Putamen (tissue), 1 donor: ENCODE measurements around the gene SLC13A2.
"Not testable (repeated sequence)": the region's sequence is repeated elsewhere in the genome, so short reads cannot be mapped to it uniquely, and the experiment has no call there.

Experiments
- DNase-seq: peaks from one replicate; pipeline ENCODE4 v3.0.0-alpha.2; 2016; ENCODE audit warnings: low spot score

SLC13A2 gene

DNA sequence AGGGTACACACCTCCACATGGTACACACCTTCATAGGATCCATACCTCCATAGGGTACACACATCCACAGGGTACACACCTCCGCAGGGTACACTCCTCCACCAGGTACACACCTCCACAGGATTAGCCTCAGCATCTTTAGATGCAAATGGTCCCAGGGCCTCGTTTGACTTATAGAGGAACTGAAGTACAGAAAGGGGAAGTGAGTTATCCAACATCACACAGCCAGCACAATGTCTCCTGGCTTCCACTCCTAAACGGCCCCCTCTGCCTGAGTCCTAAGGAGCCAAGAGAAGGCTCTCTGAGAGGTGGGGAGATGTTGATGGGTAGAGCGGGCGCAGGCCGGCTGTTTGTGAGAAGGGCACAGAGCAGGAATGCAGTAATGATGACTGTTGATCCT lies 44.7 kb downstream of the SLC13A2 start:
- no peak for DNase-seq

DNA sequence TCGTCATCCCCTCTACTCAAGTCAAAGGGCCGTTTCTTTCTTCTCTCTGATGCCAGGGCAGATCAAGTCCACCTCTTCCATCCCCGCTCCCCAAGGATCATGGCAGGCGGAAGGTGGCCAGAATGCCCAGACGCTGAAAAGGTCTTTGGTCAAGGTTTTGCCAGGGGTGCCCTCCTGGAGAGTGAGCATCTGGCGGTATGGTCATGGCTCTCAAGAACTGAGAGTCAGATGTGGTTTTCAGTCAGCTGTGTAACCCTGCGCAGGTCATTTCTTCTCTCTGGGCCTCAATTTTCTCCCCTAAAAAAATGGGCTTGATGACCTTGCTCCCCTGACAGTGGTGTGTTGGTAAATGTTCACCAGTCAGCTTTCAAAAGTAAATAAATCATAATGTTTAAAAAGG lies 45.1 kb downstream of the SLC13A2 start:
- DNase-seq, result no peak

GRCh38 chr17:28519236-28519635 lies 45.8 kb downstream of the SLC13A2 start:
- no peak for DNase-seq

DNA sequence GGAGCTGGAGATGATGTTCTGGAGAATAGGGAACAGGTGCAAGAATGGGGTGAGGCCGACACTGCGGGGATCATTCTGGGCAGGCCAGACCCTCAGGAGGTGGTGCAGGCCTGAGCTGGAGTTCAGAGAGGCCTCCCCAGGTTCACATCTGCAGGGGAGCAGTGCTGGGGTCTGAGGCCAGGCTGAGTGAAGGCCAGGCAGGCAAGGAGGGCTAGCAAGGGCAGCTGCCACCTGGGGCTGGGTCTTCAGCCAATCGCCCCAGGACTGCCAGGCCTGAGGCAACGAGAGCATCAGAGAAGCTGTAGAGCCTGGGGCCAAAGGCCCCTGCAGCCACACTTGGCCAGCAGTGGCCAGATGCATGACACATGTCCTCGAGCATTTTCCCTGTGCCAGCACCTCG lies 47.2 kb downstream of the SLC13A2 start:
- no peak for DNase-seq

DNA sequence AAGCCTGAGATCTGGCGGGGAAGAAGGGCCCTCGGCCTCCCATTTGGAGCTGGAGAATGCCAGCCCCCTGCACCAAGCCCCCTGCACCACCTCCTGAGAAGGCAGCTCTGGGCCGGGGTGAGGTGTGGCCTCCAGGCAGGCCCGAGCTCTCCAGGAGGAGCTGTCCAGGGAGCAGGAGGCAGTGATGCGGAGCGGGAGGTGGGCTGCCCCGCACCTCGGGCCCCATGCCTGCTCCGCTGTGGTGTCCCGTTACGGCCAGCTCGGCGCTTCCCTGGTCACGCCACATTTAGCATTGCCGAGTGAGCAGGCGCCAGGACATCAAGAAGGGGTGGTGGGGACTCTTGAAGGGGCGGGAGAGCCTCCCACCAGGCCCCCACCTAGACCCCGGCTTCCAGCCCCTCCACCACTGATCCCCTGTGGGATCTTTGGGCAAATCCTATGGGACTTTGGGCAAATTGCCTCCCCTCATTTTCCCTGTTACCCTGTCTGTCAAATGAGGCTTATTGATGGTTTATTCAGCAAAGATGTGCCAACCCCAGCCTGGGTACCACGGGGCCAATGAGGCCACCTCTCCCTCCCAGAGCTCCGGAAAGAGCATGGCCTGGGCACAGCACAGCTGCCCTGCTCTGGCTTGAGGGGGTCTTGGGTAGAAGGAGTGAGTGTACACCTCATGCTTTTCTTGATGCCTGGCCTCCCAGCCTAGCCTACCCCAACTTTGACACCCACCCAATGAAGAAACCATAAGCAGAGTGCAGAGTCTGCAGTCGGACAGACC lies 48.1 kb downstream of the SLC13A2 start:
- DNase-seq, result no peak

GRCh38 chr17:28522281-28522680 lies 48.8 kb downstream of the SLC13A2 start:
- DNase-seq, result not testable (repeated sequence)

DNA sequence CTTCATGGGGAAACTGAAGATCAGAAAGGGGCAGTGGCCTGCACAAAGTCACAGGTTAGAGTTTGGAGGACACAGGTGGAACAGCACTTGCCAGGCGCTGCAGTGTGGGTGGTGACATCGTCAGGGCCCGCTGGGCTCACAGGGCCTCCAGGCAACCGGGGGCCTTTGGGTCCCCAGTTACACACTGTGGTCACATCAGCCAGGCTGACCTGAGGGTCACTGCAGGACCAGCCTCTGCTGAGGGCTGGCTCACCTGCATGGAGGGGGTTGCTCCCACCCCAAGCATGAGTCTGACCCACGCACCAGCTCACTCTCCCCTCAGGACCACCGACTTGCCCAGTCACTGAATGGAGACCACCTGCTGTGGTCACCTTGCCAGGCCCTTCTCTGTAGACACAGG lies 49.7 kb downstream of the SLC13A2 start:
- no peak for DNase-seq

- DNase-seq, result no peak
These were observed 50.4 kb downstream of the SLC13A2 start for GRCh38 chr17:28523876-28524275.

DNA sequence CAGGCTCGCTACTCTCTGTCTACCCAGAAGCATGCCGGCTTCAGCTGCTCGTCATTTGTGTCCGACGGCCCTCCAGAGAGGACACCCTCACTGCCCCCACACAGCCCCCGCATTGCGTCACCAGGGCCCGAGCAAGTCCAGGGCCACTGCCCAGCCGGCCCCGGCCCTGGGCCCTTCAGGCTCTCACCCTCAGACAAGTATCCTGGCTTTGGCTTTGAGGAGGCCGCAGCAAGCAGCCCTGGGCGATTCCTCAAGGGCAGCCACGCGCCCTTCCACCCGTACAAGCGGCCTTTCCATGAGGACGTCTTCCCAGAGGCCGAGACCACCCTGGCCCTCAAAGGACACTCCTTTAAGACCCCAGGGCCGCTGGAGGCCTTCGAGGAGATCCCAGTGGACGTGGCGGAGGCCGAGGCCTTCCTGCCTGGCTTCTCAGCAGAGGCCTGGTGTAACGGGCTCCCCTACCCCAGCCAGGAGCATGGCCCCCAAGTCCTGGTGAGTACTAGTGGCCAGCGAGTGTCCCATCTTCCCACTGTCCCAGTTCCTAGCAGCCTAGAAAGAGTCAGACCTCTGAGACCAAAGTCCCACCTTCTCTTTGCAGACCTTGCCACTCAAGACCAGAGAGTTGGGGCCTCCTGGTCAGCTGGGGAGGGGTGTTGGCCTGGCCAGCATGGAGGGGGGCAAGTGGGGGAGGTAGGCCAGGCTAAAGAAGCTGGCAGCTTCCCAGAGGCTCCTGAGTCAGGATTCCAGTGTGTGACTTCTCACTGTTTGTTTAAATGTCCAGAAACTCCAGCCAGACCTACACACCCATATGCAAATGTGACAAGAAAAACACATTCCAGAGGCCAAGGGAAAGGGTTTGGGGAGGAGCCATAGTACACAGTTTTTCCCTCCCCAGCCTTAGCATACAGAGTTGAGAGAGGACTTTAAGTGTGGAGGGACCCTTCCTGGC lies 51.3 kb downstream of the SLC13A2 start:
- no peak for DNase-seq

DNA sequence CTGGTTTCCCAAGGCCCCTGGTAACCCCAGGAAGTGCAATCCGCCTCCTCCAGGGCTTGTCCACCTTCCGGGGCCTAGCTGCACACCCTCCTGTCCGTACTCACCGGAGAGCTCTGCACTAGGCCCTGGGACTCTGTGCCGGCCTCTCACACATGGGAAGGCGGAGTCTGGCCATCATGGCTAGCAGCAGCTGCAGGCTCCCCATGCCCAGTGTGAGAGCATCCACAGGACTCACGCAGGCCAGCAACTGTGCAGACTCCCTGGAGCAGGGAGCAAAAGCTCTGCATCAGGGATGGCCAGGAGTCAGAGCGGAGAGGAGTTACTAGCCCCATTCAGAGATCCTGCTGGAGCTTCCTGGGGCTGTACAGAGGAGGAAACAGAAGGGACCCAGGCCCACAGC lies 52.9 kb downstream of the SLC13A2 start:
- DNase-seq, result no peak

DNA sequence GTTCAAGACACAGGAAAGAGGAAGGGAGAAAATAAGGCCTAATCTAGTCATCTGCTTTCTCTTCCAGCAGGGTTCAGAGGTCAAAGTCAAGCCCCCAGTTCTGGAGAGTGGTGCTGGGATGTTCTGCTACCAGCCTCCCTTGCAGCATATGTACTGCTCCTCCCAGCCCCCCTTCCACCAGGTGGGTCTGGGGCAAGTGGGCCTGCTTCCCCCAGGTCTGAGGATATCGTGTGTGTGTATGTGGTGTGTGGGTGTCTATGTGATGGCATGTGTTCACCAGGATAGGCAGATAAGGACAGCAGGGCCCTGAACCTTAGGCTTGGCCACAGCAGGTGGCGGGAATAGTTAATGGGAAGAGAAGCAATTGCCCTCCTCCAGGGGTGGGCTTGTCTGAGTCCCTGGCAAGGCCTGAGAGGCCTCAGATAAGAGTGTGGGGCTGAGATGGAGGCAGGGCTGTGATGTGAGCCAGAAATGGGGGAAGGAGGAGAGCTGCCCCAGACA lies 53.8 kb downstream of the SLC13A2 start:
- DNase-seq, result no peak

- no peak for DNase-seq
These were observed 54.4 kb downstream of the SLC13A2 start for GRCh38 chr17:28527859-28528258.

- DNase-seq, result no peak
These were observed 55.0 kb downstream of the SLC13A2 start for GRCh38 chr17:28528327-28529012.

- DNase-seq, result no peak
These were observed 55.6 kb downstream of the SLC13A2 start for GRCh38 chr17:28529013-28529400.

DNA sequence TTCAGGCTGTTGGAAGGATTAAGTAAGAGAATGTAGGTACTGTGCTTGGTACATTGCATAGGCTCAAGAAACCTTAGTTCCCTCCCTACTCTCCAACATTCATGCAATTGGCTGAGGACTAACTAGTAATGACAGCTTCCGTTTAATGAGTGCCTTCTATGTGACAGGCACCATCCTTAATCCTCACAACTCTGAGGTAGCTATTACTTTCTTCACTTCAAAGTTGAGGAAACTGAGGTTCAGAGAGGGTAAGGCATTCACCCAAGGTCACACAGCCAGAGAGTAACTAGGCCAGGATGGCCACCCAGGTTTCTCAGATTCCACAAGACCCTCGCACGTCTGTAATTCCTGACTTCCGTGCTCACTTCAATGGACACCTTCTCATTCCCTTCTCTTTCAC lies 56.8 kb downstream of the SLC13A2 start:
- DNase-seq, result no peak

- no peak for DNase-seq
These were observed 57.5 kb downstream of the SLC13A2 start for GRCh38 chr17:28530926-28531325.

GRCh38 chr17:28532050-28532960 lies 58.9 kb downstream of the SLC13A2 start:
- no peak for DNase-seq

DNA sequence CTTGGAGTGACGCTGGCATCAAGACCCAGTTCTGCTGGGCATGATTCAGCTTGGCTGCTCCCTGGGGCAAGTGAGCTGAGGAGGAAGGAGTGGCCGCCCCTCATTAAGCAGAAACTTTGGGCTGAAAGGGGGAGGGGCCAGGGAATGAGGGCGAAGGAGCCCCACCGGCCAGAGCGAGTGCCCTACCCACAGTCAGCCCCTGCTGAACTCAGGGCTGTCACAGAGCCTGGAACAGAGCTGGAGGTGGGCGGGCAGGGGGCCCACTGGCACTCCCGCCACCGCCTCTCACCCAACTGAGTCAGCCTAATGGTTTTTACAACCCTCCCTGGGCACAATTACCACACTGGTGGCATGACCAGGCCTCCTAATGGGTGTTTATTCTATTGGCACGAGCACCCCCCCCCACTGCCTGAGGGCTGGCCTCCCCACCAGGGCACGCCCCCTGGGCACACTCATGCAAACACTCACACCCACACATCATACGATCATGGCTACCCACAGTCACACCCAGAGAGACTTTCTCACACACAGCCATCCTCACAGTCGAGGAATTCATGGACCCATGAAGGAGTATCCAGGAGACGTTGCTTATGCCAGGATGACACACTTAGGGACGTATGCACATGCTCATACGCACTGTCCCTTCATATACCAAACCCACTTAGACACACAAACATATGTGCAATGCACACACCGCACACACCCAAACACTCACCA lies 59.8 kb downstream of the SLC13A2 start:
- DNase-seq, result no peak

DNA sequence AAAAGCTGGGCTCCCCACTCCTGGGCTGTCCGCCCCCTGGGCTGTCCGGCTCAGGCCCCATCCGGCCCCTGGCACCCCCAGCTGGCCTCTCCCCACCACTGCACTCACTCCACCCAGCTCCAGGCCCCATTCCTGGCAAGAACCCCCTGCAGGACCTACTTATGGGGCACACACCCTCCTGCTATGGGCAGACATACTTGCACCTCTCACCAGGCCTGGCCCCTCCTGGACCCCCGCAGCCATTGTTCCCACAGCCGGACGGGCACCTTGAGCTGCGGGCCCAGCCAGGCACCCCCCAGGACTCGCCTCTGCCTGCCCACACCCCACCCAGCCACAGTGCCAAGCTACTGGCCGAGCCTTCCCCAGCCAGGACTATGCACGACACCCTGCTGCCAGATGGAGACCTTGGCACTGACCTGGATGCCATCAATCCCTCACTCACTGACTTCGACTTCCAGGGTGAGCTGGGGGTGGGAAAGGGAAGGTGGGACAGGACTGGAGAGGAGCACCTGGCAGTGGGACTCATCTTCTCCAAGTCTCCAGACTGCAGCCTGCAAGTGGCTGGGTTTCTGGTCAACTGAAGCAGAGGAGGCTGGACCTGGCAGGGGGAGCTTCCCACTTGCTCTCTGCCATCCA lies 61.4 kb downstream of the SLC13A2 start:
- no peak for DNase-seq
